ENCODE data around the gene CD300LD.

GRCh38 chr17:74567397-74567796, 24.7 kb downstream of the CD300LD start, which contains the start of gene CD300H:
- TF ChIP-seq CTCF (IDR thresholded peaks at IDR 0.05) (no peak), POLR2A (IDR thresholded peaks at IDR 0.05) (no peak)
